Testis (tissue), 3 donors: Measurements from ENCODE around the gene DCT. TPM values are rescaled to one million over a fixed set of nuclear protein-coding genes. Genes with fewer than 3 reads are reported as not detected.
A peak's percentile ranks its signal among the peaks of the same experiment; 100 is the strongest.

Source experiments
- DNase-seq: peaks from one replicate; pipeline ENCODE4 v3.0.0-alpha.2; 2019
- H3K27ac ChIP-seq, 2 donors: fragments of 200-600 bp; sonication (generic); one replicate each; pipeline ENCODE4 v1.5.1; 2019
- H3K27me3 ChIP-seq: fragments of 200-600 bp; sonication (generic); one replicate; pipeline ENCODE4 v1.5.1; 2019
- H3K36me3 ChIP-seq: fragments of 200-600 bp; sonication (generic); one replicate; pipeline ENCODE4 v1.5.1; 2017; ENCODE audit warnings: low read depth; ENCODE audit errors: missing control alignments
- H3K4me1 ChIP-seq: fragments of 200-600 bp; sonication (generic); one replicate; pipeline ENCODE4 v1.5.1; 2019
- H3K4me3 ChIP-seq, 2 donors: fragments of 200-600 bp; sonication (generic); one replicate each; pipeline ENCODE4 v1.5.1; 2017 to 2019
- H3K9me3 ChIP-seq: fragments of 200-600 bp; sonication (generic); one replicate; pipeline ENCODE4 v1.5.1; 2017
- CTCF ChIP-seq, 3 experiments: fragments of 450-650 bp in 2 of 3; fragments of 200-600 bp in 1 of 3; sonication (generic) in 1 of 3; IDR thresholded peaks; one replicate each; pipeline ENCODE4 v1.5.1; 2016 to 2019; ENCODE audit warnings: antibody characterized with exemption in 3 of 3, mild to moderate bottlenecking in 2 of 3, moderate library complexity in 1 of 3
- POLR2A ChIP-seq: fragments of 450-650 bp; IDR thresholded peaks from one replicate; pipeline ENCODE4 v1.6.1; 2017; ENCODE audit warnings: antibody characterized with exemption, mild to moderate bottlenecking, moderate library complexity
- WGBS, 2 donors: methylation state at CpG; one replicate each; pipeline ENCODE4 v1.1.5; 2018; 5-methylcytosine and 5-hydroxymethylcytosine counted together
- intact Hi-C: fragments of 100-400 bp; cut with DNase I; formaldehyde crosslinking; loops from one replicate; pipeline ENCODE4 v1.15.1; 2023; ENCODE audit warnings: low total_unique reads
- polyA plus RNA-seq: library from polyadenylated mRNA; stranded (reverse); fragments of 350-450 nt; fragmentation: Illumina TruSeq; extraction: RNeasy Lipid Tissue Mini Kit (QIAGEN cat#74804); gene quantifications from one replicate; pipeline ENCODE4 v1.2.3, GENCODE V29; 2014; ENCODE audit warnings: low read depth, low replicate concordance; ENCODE audit not compliant: insufficient read depth
- total RNA-seq, 2 donors: library from RNA; depleted of rRNA; stranded (reverse); fragments of >200 nt; gene quantifications; one replicate each; pipeline ENCODE4 v1.2.3, GENCODE V29; 2016

Gene DCT
- total and polyA plus RNA-seq, 3 donors from 2014 or later: 2.1 to 2.9 (median 2.7) TPM

- 68 to 70% methylated on average over 7 of the region's 7 CpGs for WGBS, 2 donors
- DNase-seq: peak; percentile 23
- no peaks in the 10 kb centered on the region for H3K4me1 ChIP-seq
Measured at GRCh38 chr13:94416454-94417080, 62.9 kb downstream of the DCT start.

GRCh38 chr13:94415500-94416237 is 63.8 kb downstream of the DCT start:
- H3K27ac ChIP-seq: no peak overlapping the region
- no peaks in the 10 kb centered on the region for H3K4me1 ChIP-seq
- WGBS, 2 donors: 48 to 62% methylated on average over 7 of the region's 7 CpGs
- H3K9me3 ChIP-seq: no peaks in the 10 kb centered on the region
- H3K4me3 ChIP-seq: no peak overlapping the region
- H3K36me3 ChIP-seq: no peaks in the 10 kb centered on the region
- TF ChIP-seq CTCF (IDR thresholded peaks at IDR 0.05) (no peak), POLR2A (no peak)
- intact Hi-C loops: no loop called here
- no peaks in the 10 kb centered on the region for H3K27me3 ChIP-seq
- no peak for DNase-seq

More at GRCh38 chr13:94416454-94417080, 62.9 kb downstream of the DCT start:
- intact Hi-C loops: no loop called here
- H3K4me3 ChIP-seq: no peak overlapping the region
- peak in 1 of 3 experiments; percentile 39 for TF ChIP-seq CTCF (IDR thresholded peaks at IDR 0.05)
- TF ChIP-seq POLR2A: no peak
- H3K27me3 ChIP-seq: no peaks in the 10 kb centered on the region
- no peaks in the 10 kb centered on the region for H3K36me3 ChIP-seq
- H3K27ac ChIP-seq: no peak overlapping the region
- no peaks in the 10 kb centered on the region for H3K9me3 ChIP-seq

- TF ChIP-seq CTCF (IDR thresholded peaks at IDR 0.05) (no peak), POLR2A (no peak)
- DNase-seq: no peak
- no peak overlapping the region for H3K27ac ChIP-seq
- WGBS, 2 donors: 32 to 35% methylated on average over 4 of the region's 4 CpGs
- no peak overlapping the region for H3K4me3 ChIP-seq
- intact Hi-C loops: no loop called here
- no peaks in the 10 kb centered on the region for H3K27me3 ChIP-seq
- H3K9me3 ChIP-seq: no peaks in the 10 kb centered on the region
- no peaks in the 10 kb centered on the region for H3K4me1 ChIP-seq
- no peaks in the 10 kb centered on the region for H3K36me3 ChIP-seq
Measured at GRCh38 chr13:94414708-94415107, 64.8 kb downstream of the DCT start.

- intact Hi-C loops: no loop called here
- H3K27me3 ChIP-seq: no peaks in the 10 kb centered on the region
- no peaks in the 10 kb centered on the region for H3K4me1 ChIP-seq
- 91 to 100% methylated on average over 1 of the region's 1 CpG for WGBS, 2 donors
- H3K27ac ChIP-seq: no peak overlapping the region
- no peak for TF ChIP-seq POLR2A
- TF ChIP-seq CTCF (IDR thresholded peaks at IDR 0.05): no peak
- H3K4me3 ChIP-seq: no peak overlapping the region
- no peak for DNase-seq
- no peaks in the 10 kb centered on the region for H3K36me3 ChIP-seq
- H3K9me3 ChIP-seq: no peaks in the 10 kb centered on the region
Measured at GRCh38 chr13:94414141-94414540, 65.3 kb downstream of the DCT start.

- Histone ChIP-seq H3K4me1 (no peaks in the 10 kb centered on the region), H3K36me3 (no peaks in the 10 kb centered on the region), H3K27ac (no peak overlapping the region), H3K27me3 (no peaks in the 10 kb centered on the region), H3K9me3 (no peaks in the 10 kb centered on the region), H3K4me3 (no peak overlapping the region)
- intact Hi-C loops: no loop called here
- TF ChIP-seq POLR2A (no peak), CTCF (IDR thresholded peaks at IDR 0.05) (no peak)
- no peak for DNase-seq
Measured at GRCh38 chr13:94413598-94413944, 65.9 kb downstream of the DCT start.
